Adrenal gland (tissue), 12 donors: Measurements from ENCODE around the gene LAMA4. TPM values are rescaled to one million over a fixed set of nuclear protein-coding genes. Genes with fewer than 3 reads are reported as not detected.

Source experiments
- DNase-seq, 7 donors: peaks; one replicate each; pipeline ENCODE4 v3.0.0-alpha.2; 2019 to 2020
- H3K27ac ChIP-seq, 5 donors: fragments of 200-600 bp; sonication (generic) in 4 of 5; 1 replicate in 3 of 5; 2 replicates in 2 of 5; pipeline versions ENCODE4 v1.5.1 to v1.8.0; 2016 to 2020; ENCODE audit warnings: mild to moderate bottlenecking in 1 of 5
- H3K27me3 ChIP-seq: fragments of 200-600 bp; 2 replicates; pipeline ENCODE4 v1.8.0; 2021
- H3K36me3 ChIP-seq, 2 donors: fragments of 200-600 bp; replicated peaks in 1 of 2; 1 replicate in 1 of 2; 2 replicates in 1 of 2; pipeline versions ENCODE4 v1.5.1 to v1.8.0; 2018 to 2022
- H3K4me1 ChIP-seq, 2 donors: fragments of 200-600 bp; replicated peaks in 1 of 2; 1 replicate in 1 of 2; 2 replicates in 1 of 2; pipeline versions ENCODE4 v1.5.1 to v1.8.0; 2018 to 2021
- H3K4me3 ChIP-seq, 4 donors: fragments of 200-600 bp; sonication (generic) in 3 of 4; one replicate each; pipeline ENCODE4 v1.5.1; 2016 to 2018
- H3K9me3 ChIP-seq, 3 donors: fragments of 200-600 bp; sonication (generic) in 1 of 3; replicated peaks in 1 of 3; 1 replicate in 2 of 3; 2 replicates in 1 of 3; pipeline versions ENCODE4 v1.5.1 to v1.8.0; 2016 to 2021
- CTCF ChIP-seq, 6 experiments: fragments of 450-650 bp in 4 of 6; fragments of 200-600 bp in 2 of 6; sonication (generic) in 1 of 6; IDR thresholded peaks; 1 replicate in 5 of 6; 2 replicates in 1 of 6; pipeline versions ENCODE4 v1.5.1 to v1.8.0; 2016 to 2021; ENCODE audit warnings: antibody characterized with exemption in 6 of 6, mild to moderate bottlenecking in 2 of 6, moderate library complexity in 1 of 6
- POLR2A ChIP-seq, 2 donors: fragments of 450-650 bp; IDR thresholded peaks; one replicate each; pipeline ENCODE4 v1.6.1; 2017; ENCODE audit warnings: antibody characterized with exemption in 2 of 2, mild to moderate bottlenecking in 2 of 2, moderate library complexity in 1 of 2
- WGBS, 4 donors: extraction: QIAGEN DNeasy Blood & Tissue Kit in 2 of 4; methylation state at CpG; one replicate each; pipeline versions ENCODE4 v1.1.5 to v1.1.7; 2013 to 2017; 5-methylcytosine and 5-hydroxymethylcytosine counted together
- intact Hi-C, 2 donors: fragments of 100-400 bp; cut with DNase I; formaldehyde crosslinking; loops; one replicate each; pipeline versions ENCODE4 v1.14.1 to v1.15.0; 2022 to 2023
- polyA plus RNA-seq, 3 donors: library from polyadenylated mRNA; stranded (reverse); fragments of 200-250 nt in 2 of 3; fragments of 350-450 nt in 1 of 3; fragmentation: Illumina TruSeq in 1 of 3; extraction: RNeasy Lipid Tissue Mini Kit (QIAGEN cat#74804) in 1 of 3; gene quantifications; one replicate each; pipeline ENCODE4 v1.2.3, GENCODE V29; 2013 to 2014
- total RNA-seq, 9 donors: library from RNA; depleted of rRNA in 4 of 9; stranded (reverse); fragments of >200 nt in 4 of 9; fragments of 120-200 nt in 1 of 9; fragmentation: NEBNext Ultra II Directional in 1 of 9; extraction: Animal tissue kit (Norgen Biotek cat#: 25700) in 1 of 9; gene quantifications; one replicate each; pipeline versions ENCODE4 v1.1.0 to v1.2.4, GENCODE V29; 2013 to 2023
- donor health status: healthy with polysubstance abuse.
- donor health status: Bipolar disorder and iron deficiency.
- donor health status: DM: yes; HTN: yes; CAD: no.
- donor health status: DM: no; HTN: no; CAD: no.
- donor health status: DM: no; HTN: no; CAD: no.
- donor health status: DM: yes; HTN: yes; CAD: no.

Gene LAMA4
- total and polyA plus RNA-seq, 12 donors, result 7.5 to 102 (median 23.3) TPM

DNA sequence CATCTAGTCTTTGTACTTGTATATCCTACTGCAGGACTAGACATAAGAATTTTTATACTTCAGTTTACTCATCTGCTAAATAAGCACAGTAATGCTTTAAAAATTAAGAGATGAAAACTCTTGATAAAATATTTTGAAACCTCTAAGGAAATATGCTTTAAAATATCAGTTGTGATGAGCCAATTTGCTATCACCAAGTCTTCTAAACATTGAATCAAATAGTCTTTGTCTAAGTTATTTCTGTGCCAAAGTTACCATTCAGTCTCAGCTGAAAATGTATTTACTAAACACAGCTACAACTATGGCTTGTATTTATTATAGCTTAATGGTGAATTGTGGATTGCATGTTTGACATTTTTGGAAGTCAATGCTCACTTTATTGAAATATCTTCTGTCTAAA, 46.5 kb upstream of the LAMA4 start:
- no peaks in the 10 kb centered on the region for H3K4me1 ChIP-seq
- TF ChIP-seq POLR2A (IDR thresholded peaks at IDR 0.05), result no peak
- no peak for TF ChIP-seq CTCF (IDR thresholded peaks at IDR 0.05)
- no peaks in the 10 kb centered on the region for H3K27me3 ChIP-seq
- H3K36me3 ChIP-seq, result no peaks in the 10 kb centered on the region
- no peak for DNase-seq
- no peak overlapping the region for H3K27ac ChIP-seq
- no peak overlapping the region for H3K4me3 ChIP-seq
- intact Hi-C loops, result no loop called here
- H3K9me3 ChIP-seq, result no peaks in the 10 kb centered on the region

DNA sequence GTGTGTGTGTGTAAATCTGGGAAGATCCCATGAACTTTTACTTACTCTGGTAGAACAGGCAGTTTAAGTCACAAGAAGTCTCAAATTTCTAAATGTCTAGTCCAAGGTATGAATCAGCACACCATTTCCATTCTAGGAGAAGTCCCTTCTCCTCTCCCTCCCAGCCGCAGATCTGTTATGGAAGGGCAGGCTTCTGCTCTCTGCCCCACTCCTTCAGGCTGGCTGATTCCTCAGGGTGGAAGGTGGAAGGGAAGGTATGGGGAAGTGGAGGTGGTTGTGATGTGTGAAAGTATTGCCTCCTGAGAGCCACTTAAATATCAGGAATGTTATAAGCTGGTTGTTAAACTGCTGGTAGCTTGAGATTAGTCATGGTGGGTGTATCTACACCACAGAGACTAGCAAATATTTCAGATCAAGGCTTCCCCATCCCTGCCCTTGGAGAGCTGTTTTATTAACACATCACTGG, 44.5 kb upstream of the LAMA4 start:
- H3K4me1 ChIP-seq, result no peaks in the 10 kb centered on the region
- no peaks in the 10 kb centered on the region for H3K36me3 ChIP-seq
- no peak for DNase-seq
- no peaks in the 10 kb centered on the region for H3K9me3 ChIP-seq
- WGBS, 4 donors, result 67 to 100% (median 83%) methylated on average over 1 of the region's 1 CpG
- H3K4me3 ChIP-seq, result no peak overlapping the region
- H3K27ac ChIP-seq, result no peak overlapping the region
- intact Hi-C loops, result no loop called here
- TF ChIP-seq CTCF (IDR thresholded peaks at IDR 0.05) (no peak), POLR2A (IDR thresholded peaks at IDR 0.05) (no peak)
- H3K27me3 ChIP-seq, result no peaks in the 10 kb centered on the region

DNA sequence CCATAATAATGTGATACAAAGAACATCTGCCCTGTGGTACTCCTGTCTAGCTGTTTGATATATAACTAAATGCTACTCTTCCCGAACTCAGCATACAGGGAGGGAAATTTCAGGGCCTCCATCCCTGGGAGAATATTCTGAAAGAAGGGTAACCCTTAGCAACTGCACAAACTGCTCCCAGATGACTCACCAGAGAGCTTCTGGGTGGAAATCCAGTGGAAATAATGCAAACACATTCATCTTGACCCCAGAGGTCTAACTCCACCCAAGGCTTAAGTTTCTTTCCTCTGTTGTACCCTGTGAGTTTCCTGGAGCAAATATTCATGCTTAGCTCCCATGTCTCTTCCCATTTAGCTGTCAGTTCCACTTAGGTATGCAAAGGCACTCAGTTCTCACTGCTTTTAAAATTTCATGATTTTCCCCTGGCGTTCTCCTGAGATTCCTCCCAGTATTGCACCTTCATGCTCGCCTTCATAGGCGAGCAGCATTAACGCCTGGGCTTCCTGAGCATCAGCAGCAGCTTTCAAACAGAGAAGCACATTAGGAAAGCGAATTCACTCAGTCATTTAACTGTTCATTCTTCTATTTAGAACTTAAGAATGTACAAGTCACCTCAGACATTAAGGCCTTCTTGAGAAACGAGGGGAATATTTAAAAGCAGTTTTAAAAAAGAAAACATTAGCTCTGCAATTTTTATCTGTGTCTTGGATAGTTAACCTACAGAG, 43.8 kb upstream of the LAMA4 start:
- intact Hi-C loops, result no loop called here
- Histone ChIP-seq H3K36me3 (no peaks in the 10 kb centered on the region), H3K27me3 (no peaks in the 10 kb centered on the region), H3K9me3 (no peaks in the 10 kb centered on the region), H3K4me1 (no peaks in the 10 kb centered on the region), H3K27ac (no peak overlapping the region), H3K4me3 (no peak overlapping the region)
- TF ChIP-seq CTCF (IDR thresholded peaks at IDR 0.05) (no peak), POLR2A (IDR thresholded peaks at IDR 0.05) (no peak)
- no peak for DNase-seq
- 64 to 77% (median 73%) methylated on average over 7 of the region's 7 CpGs for WGBS, 4 donors

- H3K9me3 ChIP-seq, result no peaks in the 10 kb centered on the region
- no peaks in the 10 kb centered on the region for H3K27me3 ChIP-seq
- H3K36me3 ChIP-seq, result no peaks in the 10 kb centered on the region
- no peak for DNase-seq
- no peak overlapping the region for H3K27ac ChIP-seq
- no peak overlapping the region for H3K4me3 ChIP-seq
- H3K4me1 ChIP-seq, result no peaks in the 10 kb centered on the region
- TF ChIP-seq CTCF (IDR thresholded peaks at IDR 0.05), result no peak
- TF ChIP-seq POLR2A (IDR thresholded peaks at IDR 0.05), result no peak
- intact Hi-C loops, result no loop called here
These were observed 42.3 kb upstream of the LAMA4 start for GRCh38 chr6:112296694-112297093.
